Stimulated activated CD4-positive, alpha-beta T cell treated with anti-CD3 and anti-CD28 coated beads, Interleukin-12 subunit alpha, Interleukin-12 subunit beta, amount 100 ng/mL, for 4 hours (primary cell): Measurements from ENCODE around the gene IFNL3.

Experiments
- DNase-seq: peaks from one replicate; pipeline ENCODE4 v3.0.0-alpha.2; 2020

The IFNL3 gene

DNA sequence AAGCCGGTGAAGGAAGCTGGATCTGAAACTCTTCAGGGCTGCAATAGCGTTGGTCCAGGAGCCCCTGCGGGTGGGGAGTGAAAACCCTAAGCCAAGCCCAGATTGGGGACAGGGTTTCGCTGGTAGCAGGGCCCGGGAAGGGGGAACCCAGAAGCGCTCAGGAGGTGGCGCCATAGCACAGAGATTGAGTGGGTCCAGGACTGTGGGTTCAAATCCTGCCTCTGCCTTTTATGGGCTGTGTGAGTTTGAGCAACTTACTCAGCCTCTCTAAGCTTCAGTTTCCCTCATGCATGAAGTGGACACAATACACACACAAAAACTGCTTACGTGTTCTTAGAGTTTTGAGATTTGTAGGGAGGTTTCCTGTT, 32.4 kb downstream of the IFNL3 start:
- peak; percentile 43 for DNase-seq

DNA sequence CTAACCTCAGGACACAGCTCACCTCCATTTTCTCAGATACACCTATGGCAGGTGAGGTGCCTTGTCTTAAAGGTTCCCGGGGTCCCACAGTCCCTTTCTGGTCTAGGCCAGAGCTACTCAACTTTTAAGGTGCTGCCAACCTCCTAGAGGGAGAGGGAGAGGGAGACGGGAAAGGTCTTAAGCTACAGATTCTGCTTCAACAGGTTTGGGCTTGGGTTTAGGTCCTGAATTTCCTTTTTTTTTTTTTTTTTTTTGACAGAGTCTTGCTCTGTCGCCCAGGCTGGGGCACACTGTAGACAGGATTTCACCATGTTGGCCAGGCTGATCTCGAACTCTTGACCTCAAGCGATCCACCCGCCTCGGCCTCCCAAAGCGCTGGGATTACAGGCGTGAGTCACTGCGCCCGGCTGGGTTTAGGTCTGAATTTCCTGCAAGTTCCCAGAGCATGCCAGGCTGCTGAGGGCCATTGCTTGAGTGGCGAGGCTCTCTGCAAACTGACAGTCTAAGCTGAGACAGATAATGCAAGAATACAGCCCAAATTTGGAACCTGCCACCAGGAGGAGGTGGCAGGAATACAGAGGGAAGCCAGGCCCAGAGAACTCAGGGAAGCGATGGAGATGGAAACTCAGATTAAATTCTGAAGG, 33.0 kb downstream of the IFNL3 start:
- DNase-seq, result no peak

DNA sequence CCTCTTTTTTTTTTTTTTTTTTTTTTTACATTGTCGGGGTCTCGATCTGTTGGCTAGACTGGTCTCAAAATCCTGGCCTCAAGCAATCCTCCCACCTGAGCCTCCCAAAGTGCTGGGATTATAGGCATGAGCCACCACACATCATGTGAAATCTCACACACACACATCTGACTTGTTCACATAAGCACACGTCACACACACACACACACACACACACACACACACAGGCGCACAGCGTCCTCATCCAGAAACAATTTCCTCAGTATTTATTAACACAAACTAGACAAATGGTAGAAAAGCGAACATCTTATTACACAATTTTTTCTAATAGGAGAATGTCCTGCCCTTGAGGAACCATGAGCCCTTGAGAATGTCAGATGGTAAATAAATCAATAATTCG, 35.6 kb downstream of the IFNL3 start:
- DNase-seq, result no peak

DNA sequence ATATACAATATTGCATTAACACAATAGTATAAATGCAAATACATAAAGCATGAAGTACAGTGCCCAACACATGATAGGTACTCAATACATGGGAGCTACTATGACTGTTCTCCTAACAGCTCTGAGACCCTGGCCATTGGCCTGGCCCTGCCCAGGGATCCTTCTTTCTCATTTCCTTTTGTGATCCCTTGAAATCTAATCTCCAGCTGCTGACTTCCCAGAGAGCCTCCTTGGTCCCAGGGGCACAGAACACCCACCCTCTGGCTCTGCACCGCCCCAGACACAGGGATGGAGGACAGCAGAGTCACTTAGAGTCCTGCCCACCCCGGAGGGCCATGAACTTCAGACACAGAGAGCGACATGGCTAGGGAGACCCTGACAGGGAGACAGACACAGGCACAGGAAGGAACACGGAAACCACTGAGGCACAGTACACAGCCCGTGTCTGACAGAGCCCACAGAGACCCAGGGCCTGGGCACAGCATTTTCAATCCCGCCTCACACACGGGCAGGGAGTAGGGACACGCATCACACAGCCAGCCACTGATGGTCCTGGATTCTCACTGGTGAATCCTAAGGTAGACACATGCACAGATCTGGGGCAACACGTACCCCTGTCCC, 36.5 kb downstream of the IFNL3 start:
- DNase-seq, result no peak

DNA sequence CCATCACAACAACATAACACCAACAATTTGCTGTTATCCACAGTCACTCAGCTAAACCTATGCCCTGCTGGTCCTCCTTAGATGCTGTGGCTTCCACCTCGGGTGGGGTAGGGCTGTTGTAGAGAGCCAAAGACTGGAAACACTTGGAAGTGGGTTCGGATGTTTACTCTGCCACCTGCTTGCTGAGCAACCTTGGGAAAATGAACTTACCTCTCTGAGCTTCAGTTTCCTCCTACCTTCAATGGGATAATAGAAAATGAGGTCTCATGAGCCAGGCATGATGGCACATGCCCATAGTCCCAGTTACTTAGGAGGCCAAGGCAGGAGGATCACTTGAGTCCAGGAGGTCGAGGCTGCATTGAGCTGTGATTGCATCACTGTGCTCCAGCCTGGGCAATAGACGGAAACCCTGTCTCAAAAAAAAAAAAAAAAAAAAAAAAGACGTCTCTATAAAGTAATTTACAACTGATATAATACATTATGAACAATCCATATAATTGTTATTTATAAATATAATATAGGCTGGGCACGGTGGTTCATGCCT, 37.4 kb downstream of the IFNL3 start:
- no peak for DNase-seq

DNA sequence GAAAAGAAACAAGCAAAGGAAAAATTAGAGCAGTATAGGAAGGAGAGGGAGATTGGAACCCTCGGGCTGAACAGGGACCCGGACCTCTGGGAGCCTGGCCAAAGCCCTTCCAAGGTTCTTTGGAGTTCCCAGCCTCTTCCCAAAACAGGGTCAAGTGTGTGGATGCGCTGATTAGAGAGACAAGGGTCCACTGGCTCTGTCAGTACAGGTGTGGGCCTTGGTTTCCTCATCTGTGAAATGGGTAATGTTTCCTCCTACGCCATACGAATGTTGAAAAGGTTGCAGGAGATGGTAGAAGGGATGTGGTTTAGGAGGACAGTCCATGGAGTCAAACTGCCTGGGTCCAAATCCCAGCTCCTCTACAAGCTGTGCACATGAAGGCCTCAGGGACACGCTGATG, 38.7 kb downstream of the IFNL3 start:
- DNase-seq, result no peak

DNA sequence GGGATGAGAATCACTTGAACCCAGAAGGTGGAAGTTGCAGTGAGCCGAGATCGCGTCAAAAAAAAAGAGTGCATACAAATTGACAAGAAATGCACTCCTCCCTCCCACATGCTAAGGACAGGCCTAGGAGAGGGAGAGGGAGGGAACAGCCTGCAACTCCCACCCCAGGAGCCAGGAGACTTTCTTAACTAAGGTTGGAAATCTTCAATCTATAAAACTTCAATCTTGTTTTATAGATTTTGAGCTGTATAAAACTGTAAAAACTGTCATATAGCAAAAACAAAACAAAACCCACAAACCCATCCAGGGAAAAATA, 39.4 kb downstream of the IFNL3 start:
- no peak for DNase-seq

DNA sequence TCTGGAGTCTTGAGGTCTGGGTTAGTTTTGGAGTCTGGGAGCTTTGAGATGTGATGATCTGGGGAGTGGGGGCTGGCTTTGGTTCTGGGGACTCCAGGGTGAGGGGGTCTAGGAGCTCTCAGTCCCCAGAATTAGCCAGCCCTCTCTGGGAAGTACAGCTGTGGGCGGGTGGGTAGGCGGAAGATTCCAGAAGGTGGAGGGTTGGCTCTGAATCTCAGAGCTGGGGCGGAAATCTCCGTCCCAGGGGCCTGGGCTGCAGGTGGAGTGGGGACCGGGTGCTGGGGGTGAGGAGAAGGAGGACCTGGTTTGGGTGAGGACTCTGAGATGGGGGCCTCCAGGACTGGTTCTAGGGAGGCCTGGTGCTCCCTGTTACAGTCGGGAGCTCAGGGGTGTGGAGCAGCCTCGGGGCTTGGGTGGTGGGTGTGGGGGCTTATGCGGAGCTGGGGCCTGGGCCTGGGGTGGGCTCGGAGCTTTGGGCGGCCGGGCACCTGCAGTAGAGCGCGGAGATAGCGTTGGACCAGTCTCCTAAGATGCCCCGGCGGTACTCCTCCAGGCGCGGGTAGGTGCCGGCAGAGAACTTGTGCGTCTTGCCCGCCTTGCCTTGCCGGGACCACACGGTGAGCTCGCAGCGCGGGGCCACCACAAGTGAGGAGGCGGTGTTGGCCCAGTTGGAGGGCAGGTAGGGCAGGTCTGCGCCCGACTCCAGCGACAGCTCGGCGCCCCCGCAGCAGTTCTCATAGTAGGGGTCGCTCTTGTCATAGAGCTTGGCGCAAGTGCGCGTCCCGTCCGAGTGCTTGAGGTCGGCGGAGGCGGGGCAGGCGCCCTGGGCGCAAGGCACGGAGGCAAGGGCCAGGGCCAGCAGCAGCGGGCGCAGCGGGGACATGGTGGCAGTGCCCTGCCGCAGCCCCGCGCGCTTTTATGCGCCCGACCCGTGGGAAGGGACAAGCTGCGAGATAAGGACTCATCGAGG, 41.1 kb downstream of the IFNL3 start, which contains the start of gene SYCN:
Gene SYCN (minus strand): TSS at position 892 of the 970 bp plus-strand sequence. CDS start 9 bp downstream, at position 883.
- DNase-seq, result no peak

DNA sequence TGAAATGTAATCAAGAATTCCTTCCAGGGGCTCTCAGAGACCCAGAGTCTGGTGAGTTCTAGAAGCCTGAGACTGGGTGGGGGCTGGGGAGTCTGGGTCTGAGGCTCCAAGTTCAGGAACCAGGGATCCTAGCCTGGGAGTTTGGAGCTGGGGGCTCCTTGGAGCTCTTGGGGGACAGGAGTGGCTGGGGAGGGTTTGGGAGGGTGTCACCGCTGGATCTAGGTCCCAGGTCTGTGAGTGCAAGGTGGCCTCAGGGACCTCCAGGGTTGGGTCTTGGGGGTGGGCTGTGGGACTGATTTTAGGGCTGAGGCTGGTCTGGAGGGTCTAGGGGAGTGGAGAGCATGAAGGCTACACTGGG, 41.8 kb downstream of the IFNL3 start:
- no peak for DNase-seq

DNA sequence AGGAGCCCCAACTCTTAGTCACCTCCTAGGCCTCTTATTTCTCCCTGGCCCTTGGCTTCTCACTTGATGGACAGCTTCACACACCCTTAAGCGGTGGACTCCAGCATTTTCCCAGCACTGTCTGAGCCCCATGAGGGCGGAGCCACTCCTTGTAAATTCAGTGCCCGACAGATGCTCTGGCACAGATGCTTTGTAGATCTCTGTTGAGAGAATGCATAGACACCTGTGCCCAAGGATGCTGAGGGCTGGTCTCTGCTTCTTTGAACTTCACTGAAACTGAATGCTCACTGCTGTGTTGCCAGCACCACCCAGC, 44.0 kb downstream of the IFNL3 start:
- DNase-seq, result no peak

DNA sequence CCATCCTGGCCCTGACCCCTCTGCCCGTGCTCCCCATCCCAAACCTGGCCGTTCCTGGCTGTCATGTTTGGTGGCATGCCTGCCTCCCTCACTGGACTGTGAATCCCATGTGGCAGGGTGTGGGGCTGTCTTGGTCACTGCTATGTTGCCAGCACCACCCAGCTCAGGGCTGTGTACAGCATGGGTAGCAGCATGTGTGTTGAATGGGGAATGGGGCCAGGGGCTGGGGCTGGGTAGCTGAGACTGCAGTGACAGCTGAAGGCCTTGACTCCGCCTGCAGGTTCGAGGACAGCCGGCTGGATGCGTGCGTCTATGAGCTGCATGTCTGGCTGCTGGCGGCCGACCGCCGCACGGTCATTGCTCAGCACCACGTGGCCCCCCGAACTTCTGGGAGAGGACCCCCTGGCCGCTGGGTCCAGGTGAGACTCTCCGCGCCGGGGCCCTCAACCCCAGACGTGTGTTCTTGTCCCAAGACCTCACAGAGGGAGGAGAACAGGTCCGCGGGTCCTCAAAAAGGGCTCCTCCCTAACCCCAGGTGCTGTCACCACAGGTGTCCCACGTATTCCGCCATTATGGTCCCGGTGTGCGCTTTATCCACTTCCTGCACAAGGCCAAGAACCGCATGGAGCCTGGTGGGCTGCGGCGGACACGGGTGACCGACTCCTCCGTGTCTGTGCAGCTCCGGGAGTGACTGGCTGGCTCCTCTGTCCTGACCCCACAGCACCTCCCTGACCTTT, 44.6 kb downstream of the IFNL3 start:
- DNase-seq, result no peak

DNA sequence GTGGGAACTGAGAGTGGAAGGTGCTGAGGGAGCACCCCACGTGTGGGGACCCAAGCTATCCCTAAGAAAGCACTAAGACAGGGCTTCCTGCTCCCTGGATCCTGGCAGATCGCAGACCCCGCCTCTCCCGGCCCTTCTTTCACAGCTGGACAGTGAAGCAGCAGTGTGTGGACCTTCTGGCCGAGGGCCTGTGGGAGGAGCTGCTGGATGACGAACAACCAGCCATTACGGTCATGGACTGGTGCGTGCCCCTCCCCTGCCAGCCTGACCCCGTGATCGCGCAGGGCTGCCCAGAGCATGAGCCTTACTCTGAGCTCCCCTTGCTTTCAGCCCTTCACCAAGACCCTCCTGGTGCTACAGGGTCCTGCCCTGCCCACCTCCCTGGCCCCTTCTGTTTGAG, 45.8 kb downstream of the IFNL3 start:
- no peak for DNase-seq

DNA sequence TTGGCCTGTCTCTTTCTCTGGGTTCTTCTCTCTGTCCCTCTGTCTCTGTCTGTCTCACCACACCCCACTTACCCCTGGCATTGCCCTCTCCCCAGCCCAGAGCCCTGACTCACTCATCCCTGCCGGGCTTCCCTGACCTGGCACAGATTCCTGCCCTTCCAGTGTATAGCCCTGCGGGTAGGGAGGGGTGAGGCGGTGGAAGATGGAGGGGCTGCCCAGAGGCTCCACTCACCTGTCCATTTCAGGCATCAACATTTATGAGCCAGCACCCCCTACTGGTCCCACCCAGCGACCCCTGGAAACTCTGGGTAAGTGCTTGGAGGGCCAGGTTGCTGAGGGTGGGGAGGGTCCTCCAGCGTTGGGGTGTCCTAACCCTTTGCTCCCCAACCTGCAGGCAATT, 47.0 kb downstream of the IFNL3 start:
- no peak for DNase-seq

DNA sequence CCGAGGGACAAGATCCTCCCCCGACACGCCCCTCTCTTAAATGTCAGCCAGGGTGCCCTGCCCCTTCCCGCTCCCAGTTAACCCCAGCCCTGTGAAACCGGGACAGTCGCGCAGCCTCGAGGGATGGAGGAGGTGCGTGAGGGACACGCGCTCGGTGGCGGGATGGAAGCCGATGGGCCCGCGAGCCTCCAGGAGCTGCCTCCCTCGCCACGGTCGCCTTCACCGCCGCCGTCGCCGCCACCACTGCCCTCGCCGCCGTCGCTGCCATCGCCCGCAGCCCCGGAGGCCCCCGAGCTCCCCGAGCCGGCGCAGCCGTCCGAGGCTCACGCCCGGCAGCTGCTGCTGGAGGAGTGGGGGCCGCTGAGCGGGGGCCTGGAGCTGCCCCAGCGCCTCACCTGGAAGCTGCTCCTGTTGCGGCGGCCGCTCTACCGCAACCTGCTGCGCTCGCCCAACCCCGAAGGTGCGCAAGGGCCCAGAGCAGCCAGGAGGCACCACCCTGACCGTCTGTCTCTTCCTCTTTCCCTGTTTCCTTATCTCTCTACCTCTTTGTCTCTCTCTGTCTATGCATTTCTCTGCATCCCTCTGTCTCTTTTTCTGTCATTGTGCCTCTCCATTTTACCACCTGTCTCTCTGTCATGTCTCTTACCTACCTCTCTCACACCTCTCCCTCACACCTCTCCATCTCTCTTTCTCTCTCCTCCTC, 47.8 kb downstream of the IFNL3 start, which contains the start of gene NCCRP1:
Gene NCCRP1 (plus strand): TSS at position 105 of the 703 bp plus-strand sequence. CDS start 19 bp downstream, at position 124.
- DNase-seq, result no peak

DNA sequence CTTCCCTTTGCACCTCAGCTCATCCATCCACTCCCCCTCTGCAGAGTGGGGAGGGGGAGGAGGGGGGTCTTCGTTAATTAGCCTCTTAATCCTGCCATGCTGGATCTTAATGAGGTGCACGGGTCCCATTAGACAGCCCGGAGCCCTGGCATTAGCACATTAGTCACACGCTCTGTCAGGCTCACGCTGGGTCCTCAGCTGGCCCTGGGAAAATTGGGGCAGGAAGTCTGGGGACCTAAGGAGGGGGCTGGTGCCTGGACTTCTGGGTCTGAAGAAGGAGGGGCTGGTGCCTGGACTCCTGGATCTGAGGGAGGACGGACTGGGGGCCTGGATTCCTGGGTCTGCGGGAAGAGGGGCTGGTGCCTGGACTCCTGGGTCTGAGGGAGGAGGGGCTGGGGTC, 48.5 kb downstream of the IFNL3 start:
- no peak for DNase-seq

DNA sequence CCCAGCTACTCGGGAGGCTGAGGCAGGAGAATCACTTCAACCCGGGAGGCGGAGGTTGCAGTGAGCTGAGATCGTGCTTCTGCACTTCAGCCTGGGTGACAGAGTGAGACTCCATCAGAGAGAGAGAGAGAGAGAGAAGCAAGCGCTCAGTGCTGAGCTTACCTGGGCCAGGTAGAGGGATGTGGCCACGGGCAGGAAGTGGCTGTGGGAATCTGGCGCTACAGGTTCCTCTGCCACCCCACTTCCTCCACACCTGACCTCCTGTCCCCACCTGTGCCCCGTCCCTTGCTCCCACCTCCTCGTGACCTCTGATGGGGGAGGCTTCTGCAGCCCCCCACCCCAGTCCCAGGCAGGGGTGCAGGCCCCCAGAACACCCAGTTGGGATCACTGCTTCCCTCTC, 49.1 kb downstream of the IFNL3 start:
- DNase-seq, result no peak

DNA sequence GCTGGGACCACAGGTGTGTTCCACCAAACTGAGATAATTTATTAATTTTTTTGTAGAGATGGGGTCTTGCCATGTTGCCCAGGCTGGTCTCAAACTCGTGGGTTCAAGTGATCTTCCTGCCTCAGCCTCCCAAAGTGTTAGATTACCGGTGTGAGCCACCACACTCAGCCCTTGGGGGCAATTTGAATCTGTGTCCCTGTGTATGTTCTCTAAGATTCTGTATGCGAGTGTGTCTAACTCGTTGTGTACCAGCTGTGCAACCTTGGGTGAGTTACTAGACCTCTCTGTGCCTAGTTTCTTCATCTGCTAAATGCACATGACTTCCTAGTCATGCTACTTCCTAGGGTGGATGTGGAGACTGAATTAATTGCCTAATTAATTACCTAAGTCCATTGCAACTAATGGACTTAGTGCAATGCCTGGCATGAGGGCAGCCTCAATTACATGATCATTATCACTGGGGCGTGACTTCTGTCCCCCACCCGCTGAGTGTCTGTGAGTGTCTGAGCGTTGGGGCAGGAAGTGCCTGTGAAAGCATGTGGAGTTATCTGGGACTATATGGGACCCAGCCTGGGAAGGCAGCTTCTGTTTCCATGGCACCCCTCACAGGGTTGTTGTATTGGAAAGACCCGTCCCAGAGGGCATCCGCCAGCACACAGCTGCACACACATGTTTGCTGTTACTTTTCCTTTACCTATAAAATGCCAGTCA, 49.8 kb downstream of the IFNL3 start:
- DNase-seq, result no peak

DNA sequence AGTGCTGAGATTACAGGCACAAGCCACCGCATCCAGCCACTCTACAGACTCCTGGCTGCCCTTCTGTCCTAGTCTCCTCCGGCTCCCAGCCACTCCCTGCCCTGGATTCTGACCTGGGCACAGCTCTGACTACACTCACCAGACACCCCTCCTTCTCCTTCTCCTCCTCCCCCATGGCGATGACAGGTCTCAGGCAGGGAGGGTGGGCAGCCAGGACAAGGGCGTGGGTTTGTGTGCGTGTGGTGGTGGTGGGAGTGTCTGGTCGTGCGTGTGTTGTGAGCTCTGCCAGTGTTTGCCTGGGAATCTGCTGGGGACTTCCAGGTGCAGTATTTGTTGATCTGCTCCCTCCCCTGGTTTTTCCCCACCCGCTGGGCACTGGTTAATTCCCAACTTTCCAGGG, 51.0 kb downstream of the IFNL3 start:
- no peak for DNase-seq
